Ramos (cell line): Measurements from ENCODE around the gene MAPK8IP3.
"Not testable (repeated sequence)": the region's sequence is repeated elsewhere in the genome, so short reads cannot be mapped to it uniquely, and the experiment has no call there.

Experiments
- in situ Hi-C: fragments of 300-500 bp; cut with MboI; formaldehyde crosslinking; loops from one replicate; pipeline ENCODE4 v1.14.3; 2022; ENCODE audit warnings: low sequenced_read_pairs; ENCODE audit not compliant: unreplicated experiment

Gene MAPK8IP3

DNA sequence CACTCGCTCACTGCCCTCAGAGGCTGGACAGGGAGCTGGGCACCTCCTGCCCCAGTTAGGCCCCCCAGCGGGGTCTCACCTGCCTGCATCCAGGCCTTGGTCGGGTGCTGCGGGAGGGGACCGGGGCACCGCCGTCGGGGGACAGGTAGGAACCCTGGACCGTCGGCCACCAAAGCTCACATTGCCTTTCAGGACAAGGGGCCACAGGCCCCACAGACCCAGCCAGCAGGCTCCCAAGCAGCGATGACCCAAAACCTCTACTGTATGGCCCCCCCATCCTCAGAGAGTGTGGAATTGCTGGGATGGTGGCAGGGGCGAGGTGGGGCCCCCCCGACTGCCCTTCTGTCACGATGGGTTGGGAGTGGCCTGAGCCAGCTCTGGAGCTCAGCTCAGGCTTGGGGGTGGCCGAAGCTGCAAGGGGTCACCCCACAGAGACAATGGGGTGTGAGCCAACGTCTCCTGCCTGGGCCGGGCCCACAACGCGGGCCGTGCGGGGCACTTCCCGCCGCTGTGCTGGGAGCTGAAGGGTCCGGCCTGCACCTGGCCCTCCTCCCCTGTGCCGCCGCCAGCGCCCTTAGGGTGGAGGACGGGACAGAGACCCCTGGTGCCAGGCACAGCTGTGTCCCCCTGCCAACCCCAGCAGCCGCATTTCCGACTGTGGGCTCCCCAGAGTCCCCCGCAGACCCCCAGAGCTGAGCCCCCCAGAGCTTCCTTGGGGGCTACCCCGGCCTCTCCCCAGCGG lies 87.0 kb downstream of the MAPK8IP3 start:
- in situ Hi-C loops = no loop called here

DNA sequence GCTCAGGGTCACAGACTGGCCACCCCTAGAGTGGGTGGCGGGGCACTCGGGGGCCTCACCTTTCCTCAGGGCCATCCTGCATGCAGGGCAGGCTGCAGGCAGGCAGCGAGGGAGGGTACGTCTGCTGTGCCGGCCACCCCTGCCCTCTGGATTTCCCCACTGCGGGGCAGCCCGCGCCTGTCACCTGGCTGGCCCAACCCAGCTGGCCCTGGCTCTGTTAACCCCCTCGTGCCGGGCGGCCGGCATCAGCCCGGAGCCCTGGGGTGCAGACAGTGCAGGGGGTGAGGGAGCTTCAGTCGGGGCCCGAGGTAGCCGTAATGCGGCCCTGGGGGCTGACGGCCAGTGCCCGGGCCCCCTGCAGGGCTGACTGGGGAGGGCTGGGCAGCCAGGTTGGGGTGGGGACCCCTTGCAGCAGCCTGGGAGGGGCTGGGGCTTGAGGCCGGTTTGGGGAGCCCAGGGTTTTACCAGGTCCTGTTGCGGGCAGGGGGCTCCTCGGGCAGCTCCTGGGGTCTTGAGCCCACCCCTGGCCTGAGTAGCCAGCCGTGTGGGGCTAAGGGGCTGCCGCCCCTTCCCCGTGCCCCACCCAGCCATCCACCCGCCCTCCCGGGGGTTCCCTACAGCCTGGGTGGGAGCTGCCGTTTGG lies 87.7 kb downstream of the MAPK8IP3 start, which contains the start of gene IGFALS:
TSS of gene IGFALS (minus strand) at position 128 of the 643 bp plus-strand sequence. CDS start at position 75, 53 bp downstream.
- in situ Hi-C loops = no loop called here

DNA sequence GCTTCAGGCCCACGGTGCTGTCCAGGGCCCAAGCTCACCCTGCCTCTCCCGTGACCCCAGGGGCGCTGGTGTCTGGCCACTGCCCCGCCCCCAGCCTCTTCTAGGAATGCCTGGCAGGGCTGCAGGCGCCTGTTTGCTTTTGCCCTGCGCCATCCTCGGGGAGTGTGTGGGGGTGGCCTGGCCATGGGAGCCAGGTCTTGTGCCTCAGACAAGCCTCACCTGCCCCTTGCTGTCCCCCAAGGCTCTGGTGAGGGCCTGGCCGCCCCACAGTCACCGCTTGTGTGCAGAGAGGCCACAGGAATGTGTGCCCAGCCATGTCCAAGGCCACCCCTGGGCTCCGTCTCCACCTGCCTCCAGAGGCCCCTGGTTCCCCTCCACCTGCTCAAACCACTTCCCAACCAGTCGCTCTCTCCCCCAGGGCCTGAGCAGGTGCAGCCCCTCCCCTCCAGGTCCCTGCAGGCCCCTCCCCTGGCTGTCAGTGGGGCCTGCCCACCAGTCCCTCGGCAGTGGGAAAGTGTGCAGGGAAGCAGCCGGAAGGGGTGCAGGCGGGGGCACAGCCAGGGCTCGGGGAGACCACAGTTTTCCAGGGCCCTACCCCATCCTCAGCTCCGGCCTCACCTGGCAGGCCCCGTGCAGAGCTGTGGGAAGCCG lies 88.4 kb downstream of the MAPK8IP3 start:
- in situ Hi-C loops = no loop called here

DNA sequence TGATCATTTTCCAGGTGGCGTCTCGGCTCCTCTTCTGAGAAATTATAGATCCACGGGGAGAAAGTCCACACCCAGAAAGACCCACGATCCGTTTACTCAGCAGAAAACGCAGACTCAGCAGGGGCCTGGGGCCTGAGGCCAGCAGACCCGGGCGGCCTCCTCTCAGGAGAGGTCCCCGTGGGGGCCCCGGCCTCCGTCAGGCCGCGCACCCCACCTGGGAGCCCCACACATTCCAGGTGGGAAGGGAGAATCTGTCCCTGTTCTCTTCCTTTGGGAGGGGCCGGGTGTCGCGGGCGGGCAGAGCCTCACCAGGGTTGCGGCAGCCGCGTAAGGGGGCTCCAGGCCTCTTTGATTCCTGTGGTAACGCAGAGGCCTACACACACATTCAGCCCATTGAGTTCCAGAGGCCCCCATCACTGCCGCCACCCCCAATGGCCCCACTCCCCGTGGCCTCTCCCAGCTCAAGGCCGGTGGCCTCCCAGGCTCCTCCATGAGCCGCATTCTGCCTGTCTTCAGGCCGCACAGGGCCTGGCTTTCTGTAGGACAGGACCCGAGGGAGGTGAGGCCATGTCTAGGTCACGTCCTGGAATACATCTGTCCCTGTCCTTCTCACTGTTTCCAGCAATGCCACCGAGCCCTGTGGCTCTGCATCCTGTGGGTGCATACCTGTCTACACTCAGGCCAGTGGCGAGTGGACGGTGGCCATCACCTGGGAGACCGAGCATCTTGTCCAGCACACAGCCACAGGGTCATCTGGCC lies 89.1 kb downstream of the MAPK8IP3 start:
- in situ Hi-C loops = no loop called here

DNA sequence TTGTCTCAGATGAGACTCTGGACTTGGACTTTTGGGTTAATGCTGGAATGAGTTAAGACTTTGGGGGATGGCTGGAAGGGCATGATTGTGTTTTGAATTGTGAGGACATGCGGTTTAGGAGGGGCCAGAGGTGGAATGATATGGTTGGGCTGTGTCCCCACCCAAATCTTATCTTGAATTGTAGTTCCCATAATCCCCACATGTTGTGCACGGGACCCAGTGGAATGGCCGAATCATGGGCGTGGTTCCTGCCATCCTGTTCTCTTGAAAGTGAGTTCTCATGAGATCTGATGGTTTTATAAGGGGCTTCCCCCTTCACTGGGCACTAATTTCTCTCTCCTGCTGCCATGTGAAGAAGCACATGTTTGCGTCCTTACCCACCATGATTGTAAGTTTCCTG lies 93.3 kb downstream of the MAPK8IP3 start:
- in situ Hi-C loops = not testable (repeated sequence)

DNA sequence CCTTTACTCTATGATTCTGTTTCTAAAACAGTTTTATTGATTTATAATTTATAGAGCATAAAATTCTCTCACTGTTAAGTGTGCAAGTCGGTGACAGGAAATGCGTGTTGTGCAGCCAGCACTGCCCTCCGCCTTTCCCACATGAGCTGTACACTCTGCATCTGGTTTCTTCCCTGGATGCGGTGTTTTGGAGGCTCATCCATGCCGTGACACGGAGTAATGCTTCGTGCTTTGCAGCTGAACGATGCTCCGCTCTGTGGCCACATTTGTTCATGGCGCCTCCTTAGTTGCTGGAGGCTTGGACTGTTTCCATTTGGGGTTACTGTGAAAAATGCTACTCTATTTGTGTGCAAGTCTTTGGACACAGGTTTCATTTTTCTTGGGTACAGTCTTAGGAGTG lies 94.7 kb downstream of the MAPK8IP3 start:
- in situ Hi-C loops = no loop called here

DNA sequence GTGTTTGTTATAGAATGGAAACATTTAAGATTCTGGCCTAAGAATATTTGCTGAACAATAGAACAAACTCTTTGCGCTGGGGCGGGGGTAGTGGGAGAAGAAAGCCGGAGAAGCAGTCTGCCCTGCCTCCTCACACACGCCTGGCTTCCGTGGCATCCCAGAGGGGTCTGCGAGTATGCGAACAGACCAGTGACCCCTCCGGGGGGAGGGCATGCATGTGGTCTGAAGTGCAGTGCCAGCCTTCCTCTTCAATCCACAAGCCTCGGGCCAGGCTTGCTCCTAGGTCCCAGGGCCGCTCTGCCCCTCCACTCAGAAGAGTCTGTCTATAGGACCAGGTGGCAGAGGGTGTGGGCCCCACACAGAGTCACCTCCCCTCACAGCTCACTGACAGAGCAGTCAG lies 101.6 kb downstream of the MAPK8IP3 start:
- in situ Hi-C loops = no loop called here

DNA sequence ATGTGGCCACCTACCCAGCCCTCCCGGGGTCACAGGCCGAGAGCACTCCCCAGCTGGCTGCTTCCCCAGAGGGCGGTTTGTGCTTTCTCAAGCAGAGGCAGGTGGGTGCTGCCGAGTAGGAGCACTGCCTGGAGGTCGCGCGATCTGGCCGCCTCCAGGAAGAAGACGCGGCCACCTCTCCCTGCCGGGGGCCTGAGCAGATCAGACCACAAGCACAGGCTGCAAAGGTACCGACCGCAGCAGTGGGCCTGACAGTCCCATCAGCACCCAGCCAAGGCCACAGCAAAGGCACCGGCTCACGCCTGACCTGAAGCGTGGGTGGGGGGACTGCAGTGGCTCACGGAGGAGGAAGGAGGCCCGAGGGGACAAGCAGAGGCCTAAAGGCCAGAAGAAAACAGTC lies 102.7 kb downstream of the MAPK8IP3 start:
- in situ Hi-C loops = no loop called here

DNA sequence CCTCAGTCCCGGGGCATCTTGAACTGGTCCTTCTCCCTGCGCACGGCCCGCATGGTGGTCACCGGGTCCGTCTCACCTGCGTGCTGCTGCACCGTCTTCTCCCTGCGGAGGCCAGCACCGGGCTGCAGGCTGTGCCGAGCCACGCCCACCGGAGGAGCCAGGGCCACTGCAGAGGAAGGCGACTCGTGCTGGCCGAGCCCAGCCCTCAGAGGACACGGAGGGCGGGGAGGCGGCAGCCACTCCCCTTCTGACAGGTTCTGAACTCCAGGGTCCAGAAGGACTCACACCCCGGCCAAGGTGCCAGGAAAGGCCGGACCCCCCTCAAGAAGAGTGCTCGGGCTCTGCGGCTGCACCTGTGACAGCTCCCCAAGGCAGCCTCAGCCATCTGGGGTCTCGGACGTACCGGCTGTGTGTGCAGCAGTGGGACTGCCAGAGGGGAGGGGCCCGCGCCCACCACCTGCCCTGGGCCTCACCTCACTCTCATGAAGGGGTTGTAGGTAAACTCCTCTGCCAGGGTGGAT lies 103.3 kb downstream of the MAPK8IP3 start:
- in situ Hi-C loops = no loop called here

DNA sequence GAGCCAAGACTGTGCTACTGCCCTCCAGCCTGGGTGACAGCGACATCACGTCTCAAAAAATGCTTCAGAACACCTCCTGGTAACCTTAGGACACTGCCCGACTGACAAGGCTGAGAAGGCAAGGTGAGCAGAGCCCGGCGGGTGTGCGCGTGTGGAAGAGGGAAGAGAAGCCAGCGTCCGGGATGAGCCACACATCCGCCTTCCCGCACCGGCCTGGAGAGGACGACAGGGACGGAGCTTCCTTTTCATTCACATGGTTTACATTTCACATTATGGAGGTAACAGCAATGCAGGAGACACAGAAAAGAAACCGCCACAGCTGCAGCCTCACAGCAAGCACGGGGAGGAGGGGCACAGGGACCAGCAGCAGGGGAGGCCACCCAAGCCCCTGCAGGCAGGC lies 104.1 kb downstream of the MAPK8IP3 start:
- in situ Hi-C loops = no loop called here

DNA sequence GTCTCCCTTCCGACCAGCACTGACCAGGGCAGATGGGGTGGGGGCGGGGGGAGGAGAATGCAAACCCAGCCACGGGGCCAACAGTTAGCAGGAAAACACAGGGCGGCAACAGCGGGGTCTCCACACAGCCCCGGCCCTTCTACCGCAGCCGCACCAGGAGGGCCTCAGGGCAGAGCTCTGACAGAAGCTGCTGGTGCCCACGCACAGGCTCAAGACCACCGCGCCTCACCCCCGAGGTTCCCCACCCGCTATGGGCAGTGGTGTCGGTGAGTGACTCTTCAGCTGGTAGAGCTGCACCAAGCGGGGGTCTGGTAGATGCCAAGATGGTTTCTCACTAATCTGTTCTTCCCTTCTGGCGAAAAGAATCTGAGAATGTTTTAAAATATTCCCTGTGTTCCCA lies 104.5 kb downstream of the MAPK8IP3 start:
- in situ Hi-C loops = no loop called here

DNA sequence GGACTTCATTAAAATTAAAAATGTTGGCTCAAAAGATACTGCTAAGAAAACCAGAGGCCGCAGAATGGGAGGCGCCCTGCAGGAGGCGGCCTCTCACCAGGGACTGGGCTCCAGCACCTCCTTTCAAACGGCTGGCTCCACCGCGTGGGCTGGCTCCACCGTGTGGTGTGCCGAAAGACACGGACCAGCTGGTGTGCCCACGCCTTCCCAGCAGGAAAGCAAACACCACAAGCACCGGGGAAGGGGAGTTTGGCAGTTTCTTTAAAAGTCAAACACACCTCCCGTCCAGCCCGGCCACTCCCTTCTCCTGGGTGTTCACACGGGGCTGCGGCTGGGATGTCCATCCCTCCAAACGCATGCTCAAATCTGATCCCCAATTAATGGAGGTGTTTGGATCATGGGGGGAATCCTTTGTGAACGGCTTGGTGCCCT lies 106.8 kb downstream of the MAPK8IP3 start:
- in situ Hi-C loops = no loop called here

DNA sequence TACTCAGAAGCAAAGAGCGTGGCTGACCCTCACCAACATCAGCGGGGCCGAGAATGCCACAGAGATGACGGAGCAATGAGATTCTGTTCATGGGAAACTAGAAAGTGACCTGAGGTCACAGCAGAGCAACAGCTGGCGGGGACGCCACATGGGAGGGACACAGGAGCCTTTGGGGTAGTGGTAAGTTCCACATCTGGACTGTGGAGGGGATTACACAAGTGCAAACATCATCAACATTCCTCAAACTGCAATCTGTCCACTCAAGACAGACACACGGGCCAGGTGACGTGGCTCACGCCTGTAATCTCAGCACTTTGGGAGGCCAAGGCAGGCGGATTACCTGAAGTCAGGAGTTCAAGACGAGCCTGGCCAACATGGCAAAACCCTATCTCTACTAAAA lies 109.5 kb downstream of the MAPK8IP3 start:
- in situ Hi-C loops = no loop called here

DNA sequence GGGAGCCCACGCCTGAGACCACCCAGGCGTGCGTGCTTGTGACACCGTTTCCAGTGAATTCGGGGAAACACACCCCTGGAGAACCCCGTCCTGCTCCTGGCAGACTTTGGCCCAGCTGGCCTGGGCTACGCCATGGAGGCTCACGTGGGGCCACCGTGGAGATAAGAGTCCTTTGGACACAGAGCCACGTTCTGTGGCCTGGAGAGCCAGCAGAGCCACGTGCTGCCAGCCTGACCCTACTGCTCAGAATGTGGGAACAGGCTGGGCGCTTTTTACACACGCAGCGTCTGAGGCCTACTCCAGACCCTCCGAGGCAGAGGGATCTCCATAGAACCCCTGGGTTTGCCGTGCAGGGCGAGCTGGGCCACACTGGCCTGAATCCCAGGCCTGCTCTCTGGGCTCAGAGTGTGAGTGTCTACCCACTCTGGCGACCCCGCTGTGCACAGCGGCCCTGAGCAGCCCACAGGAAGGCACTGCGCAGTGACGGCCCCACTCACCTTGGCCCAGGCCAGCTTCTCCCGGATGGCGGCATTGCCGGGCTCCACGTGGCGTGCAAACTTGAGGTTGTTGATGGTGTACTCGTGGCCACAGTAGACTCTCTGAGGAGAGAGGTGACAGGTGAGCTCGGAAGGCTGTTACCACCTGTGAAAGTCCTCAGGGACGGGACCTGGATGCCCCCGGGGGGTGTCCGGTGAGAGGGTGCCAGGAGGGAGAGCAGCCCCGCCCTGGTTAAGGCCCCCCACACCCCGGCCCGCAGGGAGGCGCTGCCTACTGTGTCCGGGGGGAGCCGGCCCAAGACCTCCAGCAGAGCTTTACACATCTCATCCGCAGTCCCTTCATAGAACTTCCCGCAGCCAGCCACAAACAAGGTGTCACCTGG lies 110.6 kb downstream of the MAPK8IP3 start:
- in situ Hi-C loops = no loop called here

DNA sequence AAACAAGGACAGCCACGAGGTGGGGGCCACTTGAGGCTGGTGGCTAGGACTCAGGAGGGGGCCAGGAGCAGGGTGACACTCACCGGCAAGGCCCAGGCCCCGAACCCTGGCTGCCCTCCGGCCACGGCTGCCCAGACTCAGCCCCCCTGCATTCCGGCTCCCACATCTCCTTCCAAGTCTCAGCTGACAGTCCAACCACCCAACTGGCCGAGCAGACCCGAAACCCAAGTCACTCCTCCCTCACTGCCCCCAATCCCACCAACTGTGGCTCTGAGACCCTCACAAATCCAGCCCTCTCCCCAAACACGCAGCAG lies 111.2 kb downstream of the MAPK8IP3 start:
- in situ Hi-C loops = no loop called here

DNA sequence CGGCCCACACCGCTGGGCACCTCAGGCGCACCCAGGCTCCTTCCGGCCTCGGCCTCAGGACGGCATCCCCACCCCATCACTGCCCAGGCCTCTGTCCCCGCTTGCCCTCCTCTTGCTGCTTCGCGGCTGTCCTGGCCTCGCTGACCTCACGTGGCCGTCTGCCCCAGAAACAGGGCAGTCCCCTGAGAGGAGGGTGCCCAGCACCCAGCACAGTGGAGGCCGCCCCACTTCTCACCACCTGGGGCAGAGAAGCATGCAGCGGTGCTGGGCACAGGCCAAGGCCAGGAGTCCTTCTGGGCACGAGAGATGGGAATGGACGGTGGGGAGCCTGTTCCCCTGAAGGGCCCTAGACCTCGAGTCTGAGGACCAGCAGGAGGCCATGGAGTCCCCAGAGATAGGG lies 111.7 kb downstream of the MAPK8IP3 start:
- in situ Hi-C loops = no loop called here

DNA sequence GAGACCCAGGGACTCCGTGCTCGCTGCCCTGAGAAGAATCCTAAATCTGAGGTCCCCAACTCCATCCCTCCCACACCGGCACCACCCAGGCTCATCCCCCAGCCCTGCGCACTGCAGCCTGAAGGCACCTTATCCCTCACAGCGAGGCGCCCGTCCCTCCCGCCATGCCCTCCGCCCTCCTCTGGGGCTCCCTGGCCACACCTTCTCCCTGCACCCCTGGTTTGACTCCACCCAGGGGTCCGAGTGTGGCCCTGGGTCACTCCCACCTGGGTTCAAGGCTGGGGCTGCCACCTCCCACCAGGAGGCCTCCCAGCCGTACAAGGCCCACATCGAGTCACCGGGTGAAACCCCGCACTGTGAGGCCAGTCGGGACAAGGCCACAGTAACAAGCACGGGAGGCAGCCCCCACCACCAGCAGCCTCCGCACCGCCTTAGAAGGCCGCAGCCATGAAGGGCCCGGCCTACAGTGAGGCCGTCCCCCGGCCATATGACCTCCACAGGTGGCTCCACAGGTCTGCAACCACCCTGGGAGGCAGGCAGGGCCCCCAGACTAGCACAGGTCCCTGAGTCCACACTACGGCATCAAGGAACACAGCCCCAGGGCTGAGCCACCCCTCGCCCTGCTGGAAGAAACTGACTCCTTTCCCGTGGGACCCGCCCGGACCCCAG lies 112.3 kb downstream of the MAPK8IP3 start:
- in situ Hi-C loops = no loop called here

DNA sequence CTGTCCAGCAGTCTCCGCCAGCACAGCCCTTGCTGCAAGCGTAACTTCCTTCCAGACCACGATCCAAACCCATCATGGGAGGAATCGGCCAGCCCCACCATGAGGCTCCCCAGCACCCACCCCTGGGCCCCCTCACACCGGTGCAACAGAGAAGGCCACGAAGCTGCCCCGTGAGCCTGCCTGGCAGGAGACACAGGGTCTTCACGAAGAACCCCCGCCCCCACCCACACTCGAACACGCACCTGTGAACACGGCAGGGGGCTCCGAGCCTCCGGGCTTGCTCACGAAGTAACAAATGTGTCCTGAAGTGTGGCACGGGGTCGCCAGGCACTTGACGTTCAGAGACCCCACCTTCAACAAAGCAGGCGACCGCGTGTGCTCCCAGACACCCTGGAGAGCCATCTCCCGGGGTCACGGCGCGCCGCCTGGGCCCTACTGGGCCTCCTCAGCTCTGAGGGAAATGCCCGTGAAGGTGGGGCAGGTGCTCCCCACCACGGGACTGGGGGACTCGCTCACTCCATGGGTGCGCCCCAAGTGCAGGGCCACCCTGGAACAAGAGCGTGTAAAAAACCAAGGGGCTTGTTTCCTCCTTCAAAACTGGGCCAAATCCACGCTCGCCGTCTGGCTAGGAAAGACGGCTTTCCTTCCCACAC lies 113.0 kb downstream of the MAPK8IP3 start:
- in situ Hi-C loops = no loop called here

DNA sequence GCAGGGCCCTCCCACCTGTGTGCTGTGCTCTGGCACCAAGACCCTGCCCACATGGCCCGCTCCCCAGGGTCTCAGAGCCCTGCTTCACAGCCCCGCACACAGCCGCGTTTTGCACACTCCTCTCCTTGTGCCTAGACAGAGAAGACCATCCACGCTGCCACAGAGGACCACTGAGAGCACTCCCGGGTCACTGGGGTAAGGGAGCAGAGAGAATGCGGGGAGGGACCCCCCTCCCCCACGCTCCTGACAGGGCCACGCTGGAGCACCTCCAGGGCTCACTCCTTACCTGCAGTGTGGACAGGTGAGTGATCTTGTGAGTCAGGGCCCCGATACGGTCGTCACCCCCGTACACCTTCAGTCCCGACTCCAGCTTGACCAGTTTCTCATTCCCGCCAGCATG lies 113.6 kb downstream of the MAPK8IP3 start:
- in situ Hi-C loops = no loop called here
